ENCODE results near the gene SESN1. TPM values are rescaled to one million over a fixed set of nuclear protein-coding genes. Genes with fewer than 3 reads are reported as not detected.

SESN1 gene
- total RNA-seq, 1 donor = 84.1 TPM

GRCh38 chr6:109058620-109059019 is 36.0 kb downstream of the SESN1 start:
- peaks cover 17% of the 10 kb centered on the region for H3K4me1 ChIP-seq (ENCODE audit: insufficient read depth, low read length)
- no peaks in the 10 kb centered on the region for H3K27me3 ChIP-seq (ENCODE audit: insufficient read depth, low read length)
- H3K4me3 ChIP-seq (ENCODE audit: low read length) = no peak overlapping the region
- H3K9me3 ChIP-seq (ENCODE audit: low read depth, low read length) = no peaks in the 10 kb centered on the region

- Histone ChIP-seq H3K4me3 (ENCODE audit: low read length) (no peak overlapping the region), H3K9me3 (ENCODE audit: low read depth, low read length) (no peaks in the 10 kb centered on the region), H3K4me1 (ENCODE audit: insufficient read depth, low read length) (peaks cover 23% of the 10 kb centered on the region), H3K27me3 (ENCODE audit: insufficient read depth, low read length) (no peaks in the 10 kb centered on the region)
These were observed 38.0 kb downstream of the SESN1 start for GRCh38 chr6:109056661-109057060.

- H3K4me1 ChIP-seq (ENCODE audit: insufficient read depth, low read length) = peaks cover 24% of the 10 kb centered on the region
- no peaks in the 10 kb centered on the region for H3K27me3 ChIP-seq (ENCODE audit: insufficient read depth, low read length)
- H3K9me3 ChIP-seq (ENCODE audit: low read depth, low read length) = no peaks in the 10 kb centered on the region
- no peak overlapping the region for H3K4me3 ChIP-seq (ENCODE audit: low read length)
These were observed 38.8 kb downstream of the SESN1 start for GRCh38 chr6:109055771-109056235.

- peaks cover 17% of the 10 kb centered on the region for H3K4me1 ChIP-seq (ENCODE audit: insufficient read depth, low read length)
- H3K27me3 ChIP-seq (ENCODE audit: insufficient read depth, low read length) = no peaks in the 10 kb centered on the region
- H3K4me3 ChIP-seq (ENCODE audit: low read length) = no peak overlapping the region
- H3K9me3 ChIP-seq (ENCODE audit: low read depth, low read length) = no peaks in the 10 kb centered on the region
These were observed 41.3 kb downstream of the SESN1 start for GRCh38 chr6:109053336-109053735.

- Histone ChIP-seq H3K4me1 (ENCODE audit: insufficient read depth, low read length) (peaks cover 16% of the 10 kb centered on the region), H3K27me3 (ENCODE audit: insufficient read depth, low read length) (no peaks in the 10 kb centered on the region), H3K4me3 (ENCODE audit: low read length) (no peak overlapping the region), H3K9me3 (ENCODE audit: low read depth, low read length) (no peaks in the 10 kb centered on the region)
These were observed 41.8 kb downstream of the SESN1 start for GRCh38 chr6:109052852-109053251.

- H3K4me1 ChIP-seq (ENCODE audit: insufficient read depth, low read length) = peaks cover 16% of the 10 kb centered on the region
- no peaks in the 10 kb centered on the region for H3K27me3 ChIP-seq (ENCODE audit: insufficient read depth, low read length)
- H3K4me3 ChIP-seq (ENCODE audit: low read length) = no peak overlapping the region
- no peaks in the 10 kb centered on the region for H3K9me3 ChIP-seq (ENCODE audit: low read depth, low read length)
These were observed 42.5 kb downstream of the SESN1 start for GRCh38 chr6:109052018-109052651.

- Histone ChIP-seq H3K27me3 (ENCODE audit: insufficient read depth, low read length) (no peaks in the 10 kb centered on the region), H3K4me1 (ENCODE audit: insufficient read depth, low read length) (peaks cover 16% of the 10 kb centered on the region), H3K9me3 (ENCODE audit: low read depth, low read length) (no peaks in the 10 kb centered on the region), H3K4me3 (ENCODE audit: low read length) (no peak overlapping the region)
These were observed 43.2 kb downstream of the SESN1 start for GRCh38 chr6:109051301-109052017.

- peaks cover 12% of the 10 kb centered on the region for H3K4me1 ChIP-seq (ENCODE audit: insufficient read depth, low read length)
- H3K4me3 ChIP-seq (ENCODE audit: low read length) = no peak overlapping the region
- no peaks in the 10 kb centered on the region for H3K27me3 ChIP-seq (ENCODE audit: insufficient read depth, low read length)
- H3K9me3 ChIP-seq (ENCODE audit: low read depth, low read length) = no peaks in the 10 kb centered on the region
These were observed 44.1 kb downstream of the SESN1 start for GRCh38 chr6:109050447-109051102.

GRCh38 chr6:109050012-109050411 is 44.6 kb downstream of the SESN1 start:
- no peak overlapping the region for H3K4me3 ChIP-seq (ENCODE audit: low read length)
- H3K9me3 ChIP-seq (ENCODE audit: low read depth, low read length) = no peaks in the 10 kb centered on the region
- H3K4me1 ChIP-seq (ENCODE audit: insufficient read depth, low read length) = peaks cover 12% of the 10 kb centered on the region
- H3K27me3 ChIP-seq (ENCODE audit: insufficient read depth, low read length) = no peaks in the 10 kb centered on the region

GRCh38 chr6:109048670-109049415 is 45.8 kb downstream of the SESN1 start:
- Histone ChIP-seq H3K9me3 (ENCODE audit: low read depth, low read length) (no peaks in the 10 kb centered on the region), H3K4me3 (ENCODE audit: low read length) (no peak overlapping the region), H3K27me3 (ENCODE audit: insufficient read depth, low read length) (no peaks in the 10 kb centered on the region), H3K4me1 (ENCODE audit: insufficient read depth, low read length) (peaks cover 12% of the 10 kb centered on the region)

GRCh38 chr6:109048176-109048575 is 46.5 kb downstream of the SESN1 start:
- Histone ChIP-seq H3K9me3 (ENCODE audit: low read depth, low read length) (no peaks in the 10 kb centered on the region), H3K4me3 (ENCODE audit: low read length) (no peak overlapping the region), H3K27me3 (ENCODE audit: insufficient read depth, low read length) (no peaks in the 10 kb centered on the region), H3K4me1 (ENCODE audit: insufficient read depth, low read length) (peaks cover 9% of the 10 kb centered on the region)

- H3K4me1 ChIP-seq (ENCODE audit: insufficient read depth, low read length) = peaks cover 4% of the 10 kb centered on the region
- H3K4me3 ChIP-seq (ENCODE audit: low read length) = no peak overlapping the region
- H3K9me3 ChIP-seq (ENCODE audit: low read depth, low read length) = no peaks in the 10 kb centered on the region
- H3K27me3 ChIP-seq (ENCODE audit: insufficient read depth, low read length) = no peaks in the 10 kb centered on the region
These were observed 49.2 kb downstream of the SESN1 start for GRCh38 chr6:109045493-109045892.

- no peaks in the 10 kb centered on the region for H3K9me3 ChIP-seq (ENCODE audit: low read depth, low read length)
- H3K4me3 ChIP-seq (ENCODE audit: low read length) = no peak overlapping the region
- no peaks in the 10 kb centered on the region for H3K27me3 ChIP-seq (ENCODE audit: insufficient read depth, low read length)
- H3K4me1 ChIP-seq (ENCODE audit: insufficient read depth, low read length) = peaks cover 10% of the 10 kb centered on the region
These were observed 54.9 kb downstream of the SESN1 start for GRCh38 chr6:109039795-109040194.

- no peaks in the 10 kb centered on the region for H3K27me3 ChIP-seq (ENCODE audit: insufficient read depth, low read length)
- H3K4me3 ChIP-seq (ENCODE audit: low read length) = no peak overlapping the region
- no peaks in the 10 kb centered on the region for H3K9me3 ChIP-seq (ENCODE audit: low read depth, low read length)
- H3K4me1 ChIP-seq (ENCODE audit: insufficient read depth, low read length) = peaks cover 10% of the 10 kb centered on the region
These were observed 55.7 kb downstream of the SESN1 start for GRCh38 chr6:109038837-109039398.

Data from mononuclear cell (primary cell).